MCF 10A (cell line): ENCODE results near the gene RNF212. TPM values are rescaled to one million over a fixed set of nuclear protein-coding genes. Genes with fewer than 3 reads are reported as not detected.

ENCODE experiments used
- BruUV-seq: library from RNA; stranded (reverse); fragments of 400-500 nt; replicated peaks from 2 replicates; lab custom pipeline; 2021; lab: Mats Ljungman, UMichigan
- CTCF ChIA-PET: fragments of 300-600 bp; sonication (Branson Sonifier 250); formaldehyde crosslinking; extraction: SDS; loops from one replicate; lab custom pipeline; 2021; ENCODE audit warnings: antibody characterized with exemption, inconsistent platforms; lab: Yijun Ruan, JAX
- POLR2A ChIA-PET: fragments of 300-600, 350-650 bp; sonication (Branson Sonifier 250); formaldehyde crosslinking; extraction: SDS; loops from one replicate; lab custom pipeline; 2020; ENCODE audit warnings: antibody characterized with exemption, inconsistent platforms; lab: Yijun Ruan, JAX
- DNase-seq: peaks from one replicate; pipeline ENCODE4 v3.0.0-alpha.2; 2018; ENCODE audit not compliant: unreplicated experiment
- H3K27ac Mint-ChIP-seq: one replicate; pipeline ENCODE4 v1.8.0; 2022; ENCODE audit warnings: mild to moderate bottlenecking, low read depth, mixed read lengths; ENCODE audit not compliant: unreplicated experiment
- H3K27me3 Mint-ChIP-seq: one replicate; pipeline ENCODE4 v1.8.0; 2022; ENCODE audit warnings: mixed read lengths; ENCODE audit not compliant: insufficient read depth, unreplicated experiment
- H3K36me3 Mint-ChIP-seq: one replicate; pipeline ENCODE4 v1.8.0; 2022; ENCODE audit warnings: mild to moderate bottlenecking, moderate library complexity, mixed read lengths; ENCODE audit not compliant: insufficient read depth, unreplicated experiment
- H3K4me1 Mint-ChIP-seq: one replicate; pipeline ENCODE4 v1.8.0; 2022; ENCODE audit warnings: mixed read lengths; ENCODE audit not compliant: insufficient read depth, unreplicated experiment
- H3K4me3 Mint-ChIP-seq: one replicate; pipeline ENCODE4 v1.8.0; 2022; ENCODE audit warnings: mild to moderate bottlenecking, moderate library complexity, mixed read lengths; ENCODE audit not compliant: unreplicated experiment
- H3K9me3 Mint-ChIP-seq: one replicate; pipeline ENCODE4 v1.8.0; 2022; ENCODE audit warnings: mixed read lengths; ENCODE audit not compliant: unreplicated experiment
- intact Hi-C: fragments of 100-400 bp; cut with micrococcal nuclease; formaldehyde crosslinking; loops from 2 replicates; pipeline ENCODE4 v1.14.1; 2022
- total RNA-seq: library from RNA; stranded (reverse); gene quantifications from 2 replicates; pipeline ENCODE4 v1.2.3, GENCODE V29; 2022
- TF ChIP-seq, protein P1 (sequence below): fragments of 200-600 bp; IDR thresholded peaks from one replicate; pipeline ENCODE4 v1.8.0; 2022; ENCODE audit warnings: antibody characterized with exemption, mild to moderate bottlenecking; ENCODE audit not compliant: unreplicated experiment

The RNF212 gene
- total RNA-seq, 1 experiment from 2014 or later: not detected

GRCh38 chr4:1105662-1106061 lies 7.7 kb downstream of the RNF212 start:
- intact Hi-C loops: no loop called here
- Mint-ChIP-seq H3K9me3 (no peaks in the 10 kb centered on the region), H3K27me3 (peaks cover 15% of the 10 kb centered on the region), H3K4me3 (no peak overlapping the region), H3K27ac (no peak overlapping the region), H3K4me1 (peaks cover 6% of the 10 kb centered on the region), H3K36me3 (no peaks in the 10 kb centered on the region)
- ChIA-PET CTCF (interaction anchor here (0.6 to 1.0 kb wide), 2 partner anchors 118 to 444 kb away, joined by 3 read pairs; no protein-coding TSS in a partner anchor), POLR2A (no interaction called here)
- DNase-seq: no peak
- TF ChIP-seq, protein P1, sequence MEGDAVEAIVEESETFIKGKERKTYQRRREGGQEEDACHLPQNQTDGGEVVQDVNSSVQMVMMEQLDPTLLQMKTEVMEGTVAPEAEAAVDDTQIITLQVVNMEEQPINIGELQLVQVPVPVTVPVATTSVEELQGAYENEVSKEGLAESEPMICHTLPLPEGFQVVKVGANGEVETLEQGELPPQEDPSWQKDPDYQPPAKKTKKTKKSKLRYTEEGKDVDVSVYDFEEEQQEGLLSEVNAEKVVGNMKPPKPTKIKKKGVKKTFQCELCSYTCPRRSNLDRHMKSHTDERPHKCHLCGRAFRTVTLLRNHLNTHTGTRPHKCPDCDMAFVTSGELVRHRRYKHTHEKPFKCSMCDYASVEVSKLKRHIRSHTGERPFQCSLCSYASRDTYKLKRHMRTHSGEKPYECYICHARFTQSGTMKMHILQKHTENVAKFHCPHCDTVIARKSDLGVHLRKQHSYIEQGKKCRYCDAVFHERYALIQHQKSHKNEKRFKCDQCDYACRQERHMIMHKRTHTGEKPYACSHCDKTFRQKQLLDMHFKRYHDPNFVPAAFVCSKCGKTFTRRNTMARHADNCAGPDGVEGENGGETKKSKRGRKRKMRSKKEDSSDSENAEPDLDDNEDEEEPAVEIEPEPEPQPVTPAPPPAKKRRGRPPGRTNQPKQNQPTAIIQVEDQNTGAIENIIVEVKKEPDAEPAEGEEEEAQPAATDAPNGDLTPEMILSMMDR: no peak
- BruUV-seq: no TSS peak

DNA sequence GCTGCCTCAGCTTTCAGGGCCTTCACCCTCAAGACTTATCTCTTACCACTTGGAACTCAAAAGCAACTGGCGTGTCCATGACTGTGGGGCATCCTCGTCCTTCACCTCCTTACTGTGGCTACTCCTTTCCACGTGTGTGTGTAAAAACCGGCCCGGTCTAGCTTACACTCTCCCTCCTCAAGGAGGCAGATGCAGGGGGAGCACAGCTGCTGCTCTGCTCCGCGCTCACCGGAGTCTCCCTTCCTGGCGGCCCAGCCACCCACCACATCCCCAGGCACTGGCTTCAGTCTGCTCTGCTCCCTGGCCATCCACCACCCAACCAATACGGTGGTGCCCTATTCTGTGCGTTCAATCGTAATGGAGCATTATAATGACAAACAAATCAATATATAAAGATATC lies 8.3 kb downstream of the RNF212 start:
- Mint-ChIP-seq H3K4me3 (no peak overlapping the region), H3K36me3 (no peaks in the 10 kb centered on the region), H3K4me1 (peaks cover 3% of the 10 kb centered on the region), H3K27ac (no peak overlapping the region), H3K27me3 (peaks cover 9% of the 10 kb centered on the region), H3K9me3 (no peaks in the 10 kb centered on the region)
- POLR2A ChIA-PET: no interaction called here
- no peak for DNase-seq
- BruUV-seq: no TSS peak
- CTCF ChIA-PET: no interaction called here
- TF ChIP-seq, protein P1: no peak
- intact Hi-C loops: no loop called here

GRCh38 chr4:1104647-1105046 lies 8.7 kb downstream of the RNF212 start:
- peaks cover 5% of the 10 kb centered on the region for H3K27me3 Mint-ChIP-seq
- TF ChIP-seq, protein P1: no peak
- intact Hi-C loops: no loop called here
- no peak for DNase-seq
- CTCF ChIA-PET: no interaction called here
- H3K36me3 Mint-ChIP-seq: no peaks in the 10 kb centered on the region
- no TSS peak for BruUV-seq
- POLR2A ChIA-PET: no interaction called here
- no peak overlapping the region for H3K27ac Mint-ChIP-seq
- H3K4me1 Mint-ChIP-seq: no peaks in the 10 kb centered on the region
- no peak overlapping the region for H3K4me3 Mint-ChIP-seq
- H3K9me3 Mint-ChIP-seq: no peaks in the 10 kb centered on the region

DNA sequence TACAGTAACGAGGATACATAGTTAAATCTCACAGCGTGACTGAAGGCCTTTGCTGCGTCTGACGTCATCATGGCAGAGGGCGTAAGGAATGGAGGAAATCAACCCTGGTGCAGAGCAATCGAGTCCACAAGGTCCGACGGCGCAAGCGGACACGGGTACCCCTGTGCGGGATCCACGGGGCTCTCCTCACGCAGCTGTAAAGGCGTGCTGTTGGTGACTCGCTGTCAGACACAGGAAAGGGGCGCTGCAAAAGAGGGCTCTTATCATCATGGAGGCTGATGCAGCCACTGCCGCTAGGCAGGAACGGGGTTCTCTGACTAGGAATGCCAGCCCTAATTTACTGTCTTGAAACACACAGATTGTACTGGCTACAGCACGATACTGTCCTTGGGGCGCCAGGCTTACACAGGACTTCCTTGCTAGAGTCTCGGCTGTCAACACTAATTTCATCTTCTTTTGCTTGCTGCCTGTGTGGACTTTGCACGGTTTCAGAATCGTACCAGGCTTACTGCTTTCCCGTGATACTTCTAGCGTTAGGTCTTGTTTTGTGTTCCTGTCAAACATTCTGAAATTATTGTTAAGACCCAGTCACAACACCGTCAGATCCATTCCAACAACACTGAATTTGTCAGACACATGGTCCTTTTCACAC lies 13.6 kb downstream of the RNF212 start:
- no TSS peak for BruUV-seq
- TF ChIP-seq, protein P1: no peak
- Mint-ChIP-seq H3K27ac (no peak overlapping the region), H3K27me3 (no peaks in the 10 kb centered on the region), H3K9me3 (no peaks in the 10 kb centered on the region), H3K4me1 (no peaks in the 10 kb centered on the region), H3K4me3 (no peak overlapping the region), H3K36me3 (no peaks in the 10 kb centered on the region)
- intact Hi-C loops: no loop called here
- DNase-seq: no peak
- ChIA-PET POLR2A (no interaction called here), CTCF (interaction anchor here (1.1 kb wide), 1 partner anchor 9 kb away, joined by 4 read pairs; no protein-coding TSS in a partner anchor)
